GM12865 (cell line): ENCODE measurements around the gene C20orf202.

Experiments used
- DNase-seq: peaks from one replicate; pipeline ENCODE4 v3.0.0; 2010; ENCODE audit warnings: low read depth
- H3K4me3 ChIP-seq: 2 replicates; pipeline ENCODE4 v1.5.1; 2011; ENCODE audit warnings: mild to moderate bottlenecking, low read depth, low read length, control low read depth
- CTCF ChIP-seq: IDR thresholded peaks from 2 replicates; pipeline ENCODE4 v1.5.1; 2011; ENCODE audit warnings: low read length, control low read depth, low read depth, inconsistent platforms; ENCODE audit not compliant: insufficient read depth; ENCODE audit errors: missing control alignments

Gene C20orf202

DNA sequence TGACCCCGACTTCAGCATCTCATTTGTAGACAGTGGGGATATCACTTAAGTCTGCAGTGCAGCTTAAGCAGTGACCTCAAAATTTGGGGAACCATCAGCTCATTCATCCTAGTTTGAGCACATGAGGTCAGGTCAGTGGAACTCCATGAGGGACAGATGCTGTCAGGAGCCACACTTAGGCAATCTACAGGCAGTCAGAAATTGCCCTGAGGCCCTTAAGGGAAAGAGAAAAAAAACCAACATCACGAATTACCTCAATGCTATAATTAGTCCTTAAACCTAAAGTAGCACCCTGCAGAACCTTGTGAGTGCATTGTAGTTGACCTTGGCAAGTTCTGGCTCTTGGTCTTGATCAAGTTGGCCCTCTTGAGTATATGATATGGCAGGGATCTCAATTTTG, 39.6 kb upstream of the C20orf202 start:
- DNase-seq: no peak
- TF ChIP-seq CTCF: no peak
- H3K4me3 ChIP-seq: no peak overlapping the region

- H3K4me3 ChIP-seq: no peak overlapping the region
- DNase-seq: no peak
- TF ChIP-seq CTCF: no peak
Observed at GRCh38 chr20:1164871-1165270, 38.4 kb upstream of the C20orf202 start.

DNA sequence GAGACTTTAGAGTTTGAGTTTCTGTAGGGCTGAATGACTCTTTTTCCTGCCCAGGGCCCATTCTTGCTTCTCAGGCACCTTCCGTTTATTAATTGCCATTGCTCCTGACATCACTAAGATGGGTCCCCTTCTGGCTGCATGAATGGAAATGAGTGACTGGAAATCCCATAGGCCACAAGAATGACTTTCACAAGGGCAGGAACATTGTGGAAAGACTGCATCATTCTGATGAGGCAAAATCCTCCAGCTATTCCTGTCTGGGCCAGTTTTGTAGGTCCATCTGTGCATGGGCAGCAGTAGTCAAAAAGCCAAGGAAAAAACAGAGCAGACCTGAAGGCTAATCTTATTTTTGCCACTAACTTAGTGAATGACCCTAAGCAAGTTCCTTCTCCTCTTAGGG, 37.7 kb upstream of the C20orf202 start:
- no peak overlapping the region for H3K4me3 ChIP-seq
- no peak for TF ChIP-seq CTCF
- DNase-seq: no peak

GRCh38 chr20:1165941-1166340, 37.3 kb upstream of the C20orf202 start:
- H3K4me3 ChIP-seq: no peak overlapping the region
- no peak for TF ChIP-seq CTCF
- DNase-seq: no peak

GRCh38 chr20:1166948-1167720, 36.1 kb upstream of the C20orf202 start:
- no peak for DNase-seq
- no peak overlapping the region for H3K4me3 ChIP-seq
- no peak for TF ChIP-seq CTCF

DNA sequence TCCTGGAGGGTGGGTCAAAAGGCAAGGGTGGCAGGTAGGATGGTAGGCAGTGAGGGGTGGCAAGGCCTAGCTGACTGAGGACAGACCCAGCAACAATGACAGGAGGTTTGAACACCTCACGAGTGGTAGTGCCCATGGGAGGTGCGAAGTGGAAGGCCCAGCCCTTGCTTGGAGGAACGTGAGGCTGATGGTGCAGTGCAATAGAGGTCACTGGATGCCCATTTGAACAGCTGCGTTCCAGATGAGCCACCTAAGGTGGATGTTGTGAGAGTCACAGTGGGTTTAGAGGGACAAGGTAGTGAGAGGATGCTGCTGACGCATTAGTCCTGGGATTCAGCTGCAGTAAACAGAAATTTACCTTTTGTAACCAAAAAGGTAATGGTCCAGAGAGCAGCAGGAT, 34.0 kb upstream of the C20orf202 start:
- no peak for DNase-seq
- TF ChIP-seq CTCF: no peak
- no peak overlapping the region for H3K4me3 ChIP-seq
